HEK293T (cell line): ENCODE data around the gene MED26.
A peak's percentile ranks its signal among the peaks of the same experiment; 100 is the strongest.

Experiments
- CTCF ChIA-PET: fragments of 350-600 bp; formaldehyde crosslinking; extraction: SDS; loops from one replicate; lab custom pipeline; 2021; ENCODE audit warnings: antibody characterized with exemption, inconsistent platforms; lab: Yijun Ruan, JAX
- POLR2A ChIA-PET: fragments of 350-600 bp; formaldehyde crosslinking; extraction: SDS; loops from one replicate; lab custom pipeline; 2020; ENCODE audit warnings: antibody characterized with exemption, inconsistent platforms; lab: Yijun Ruan, JAX
- DNase-seq: peaks from one replicate; pipeline ENCODE4 v3.0.0; 2012; ENCODE audit warnings: mixed read lengths; ENCODE audit errors: extremely low spot score
- ARNT ChIP-seq: fragments of 450-650 bp; IDR thresholded peaks from 2 replicates; pipeline ENCODE4 v1.6.1; 2017; ENCODE audit warnings: mild to moderate bottlenecking
- BHLHE40 ChIP-seq: fragments of 450-650 bp; IDR thresholded peaks from 2 replicates; pipeline ENCODE4 v1.6.1; 2016; ENCODE audit warnings: mild to moderate bottlenecking, moderate library complexity, borderline replicate concordance
- CTBP1 ChIP-seq: fragments of 450-650 bp; IDR thresholded peaks from 2 replicates; pipeline ENCODE4 v1.6.1; 2016; ENCODE audit warnings: borderline replicate concordance
- ELF4 ChIP-seq: fragments of 450-650 bp; IDR thresholded peaks from 2 replicates; pipeline ENCODE4 v1.6.1; 2017; ENCODE audit warnings: antibody characterized with exemption
- FOXA1 ChIP-seq: fragments of 450-650 bp; IDR thresholded peaks from 2 replicates; pipeline ENCODE4 v1.6.1; 2016; ENCODE audit warnings: mild to moderate bottlenecking
- FOXK2 ChIP-seq: fragments of 450-650 bp; IDR thresholded peaks from 2 replicates; pipeline ENCODE4 v1.6.1; 2016; ENCODE audit warnings: mild to moderate bottlenecking
- FOXM1 ChIP-seq: fragments of 450-650 bp; IDR thresholded peaks from 2 replicates; pipeline ENCODE4 v1.6.1; 2017; ENCODE audit warnings: mild to moderate bottlenecking, borderline replicate concordance
- HDGF ChIP-seq: fragments of 450-650 bp; IDR thresholded peaks from 2 replicates; pipeline ENCODE4 v1.6.1; 2017; ENCODE audit warnings: antibody characterized with exemption, borderline replicate concordance
- L3MBTL2 ChIP-seq: fragments of 450-650 bp; conservative IDR thresholded peaks from 2 replicates; pipeline ENCODE4 v1.6.1; 2016; ENCODE audit warnings: mild to moderate bottlenecking
- LEF1 ChIP-seq: fragments of 450-650 bp; IDR thresholded peaks from 2 replicates; pipeline ENCODE4 v1.6.1; 2017; ENCODE audit warnings: mild to moderate bottlenecking, borderline replicate concordance
- NFRKB ChIP-seq: fragments of 450-650 bp; IDR thresholded peaks from 2 replicates; pipeline ENCODE4 v1.6.1; 2016; ENCODE audit warnings: mild to moderate bottlenecking, moderate library complexity
- PKNOX1 ChIP-seq: fragments of 450-650 bp; IDR thresholded peaks from 2 replicates; pipeline ENCODE4 v1.6.1; 2016
- SP1 ChIP-seq: fragments of 450-650 bp; IDR thresholded peaks from 2 replicates; pipeline ENCODE4 v1.6.1; 2017
- SUZ12 ChIP-seq: fragments of 450-650 bp; IDR thresholded peaks from 2 replicates; pipeline ENCODE4 v1.6.1; 2016; ENCODE audit warnings: mild to moderate bottlenecking
- TARDBP ChIP-seq: fragments of 450-650 bp; IDR thresholded peaks from 2 replicates; pipeline ENCODE4 v1.6.1; 2016
- ZNF384 ChIP-seq: fragments of 450-650 bp; IDR thresholded peaks from 2 replicates; pipeline ENCODE4 v1.6.1; 2016

MED26 gene

GRCh38 chr19:16573925-16574324 is 54.1 kb downstream of the MED26 start:
- DNase-seq = no peak
- no peak for TF ChIP-seq NFRKB
- no peak for TF ChIP-seq ELF4
- no peak for TF ChIP-seq HDGF
- TF ChIP-seq FOXM1 = no peak
- TF ChIP-seq BHLHE40 = no peak
- no peak for TF ChIP-seq CTBP1
- TF ChIP-seq SUZ12 = no peak
- TF ChIP-seq ARNT = no peak
- no peak for TF ChIP-seq SP1
- TF ChIP-seq ZNF384 = no peak
- TF ChIP-seq L3MBTL2 = no peak
- TF ChIP-seq TARDBP = no peak
- TF ChIP-seq FOXK2 = no peak
- TF ChIP-seq LEF1 = no peak
- TF ChIP-seq FOXA1 = no peak
- ChIA-PET CTCF (no interaction called here), POLR2A (interaction anchor here (0.6 to 2.9 kb wide), 5 partner anchors 11 to 87 kb away, joined by 3 to 20 read pairs (median 7); partner anchors contain the start of genes MED26 and TMEM38A)

- no peak for TF ChIP-seq ELF4
- no peak for TF ChIP-seq TARDBP
- no peak for TF ChIP-seq FOXK2
- TF ChIP-seq HDGF = no peak
- TF ChIP-seq ZNF384 = no peak
- TF ChIP-seq ARNT = no peak
- TF ChIP-seq NFRKB = no peak
- TF ChIP-seq SP1 = no peak
- TF ChIP-seq SUZ12 = no peak
- TF ChIP-seq FOXA1 = no peak
- TF ChIP-seq FOXM1 = no peak
- no peak for TF ChIP-seq BHLHE40
- no peak for TF ChIP-seq PKNOX1
- no peak for TF ChIP-seq LEF1
- TF ChIP-seq L3MBTL2 = no peak
- TF ChIP-seq CTBP1 = no peak
- no peak for DNase-seq
- CTCF ChIA-PET = interaction anchor here (1.4 kb wide), 1 partner anchor 11 kb away, joined by 6 read pairs; no protein-coding TSS in a partner anchor
- POLR2A ChIA-PET = interaction anchor here (0.5 to 2.9 kb wide), 8 partner anchors 11 to 88 kb away, joined by 3 to 20 read pairs (median 6); partner anchors contain the start of genes C19orf44, CALR3, MED26 and TMEM38A
Observed at GRCh38 chr19:16573296-16573695, 54.7 kb downstream of the MED26 start.

GRCh38 chr19:16572332-16573211 is 55.4 kb downstream of the MED26 start, which contains the start of gene SLC35E1:
TSS of gene SLC35E1 (minus strand) at chr19:16572415. CDS start at chr19:16572364, 51 bp downstream.
- CTCF ChIA-PET = interaction anchor here (1.4 kb wide), 1 partner anchor 12 kb away, joined by 6 read pairs; no protein-coding TSS in a partner anchor
- POLR2A ChIA-PET = interaction anchor here (0.8 to 2.9 kb wide), 9 partner anchors 10 to 88 kb away, joined by 3 to 20 read pairs (median 6); partner anchors contain the start of genes MED26 and TMEM38A
- TF ChIP-seq FOXM1 = 0 out of 2 replicates have a peak, but pooled peaks have one; percentile 49
- TF ChIP-seq LEF1 = no peak
- TF ChIP-seq CTBP1 = no peak; the same call in 1 of the 2 replicates
- TF ChIP-seq L3MBTL2 = no peak
- TF ChIP-seq ARNT = no peak
- TF ChIP-seq ZNF384 = no peak
- no peak for TF ChIP-seq TARDBP
- no peak for TF ChIP-seq FOXA1
- TF ChIP-seq SP1 = no peak
- peak; percentile 100 for DNase-seq

GRCh38 chr19:16571822-16572331 is 56.1 kb downstream of the MED26 start:
- DNase-seq = peak; percentile 38
- ChIA-PET CTCF (no interaction called here), POLR2A (interaction anchor here (1.1 to 2.9 kb wide), 5 partner anchors 11 to 87 kb away, joined by 3 to 20 read pairs (median 7); partner anchors contain the start of gene MED26)
- no peak for TF ChIP-seq CTBP1
- no peak for TF ChIP-seq FOXK2
- TF ChIP-seq HDGF = no peak
- TF ChIP-seq NFRKB = no peak
- TF ChIP-seq FOXA1 = no peak
- no peak for TF ChIP-seq BHLHE40
- no peak for TF ChIP-seq FOXM1
- TF ChIP-seq SUZ12 = no peak
- TF ChIP-seq ELF4 = no peak
- TF ChIP-seq PKNOX1 = no peak
- TF ChIP-seq ARNT = no peak; the same call in 1 of the 2 replicates
- TF ChIP-seq LEF1 = no peak
- no peak for TF ChIP-seq SP1
- no peak for TF ChIP-seq L3MBTL2

- ChIA-PET POLR2A (no interaction called here), CTCF (no interaction called here)
- TF ChIP-seq FOXM1 = no peak
- no peak for TF ChIP-seq LEF1
- TF ChIP-seq SUZ12 = no peak
- TF ChIP-seq SP1 = no peak
- no peak for TF ChIP-seq BHLHE40
- TF ChIP-seq CTBP1 = no peak
- TF ChIP-seq HDGF = no peak
- no peak for TF ChIP-seq FOXA1
- no peak for TF ChIP-seq ELF4
- no peak for TF ChIP-seq PKNOX1
- no peak for TF ChIP-seq NFRKB
- TF ChIP-seq TARDBP = no peak
- TF ChIP-seq ARNT = no peak
- no peak for TF ChIP-seq ZNF384
- TF ChIP-seq L3MBTL2 = no peak
- no peak for TF ChIP-seq FOXK2
- DNase-seq = no peak
Observed at GRCh38 chr19:16571283-16571682, 56.7 kb downstream of the MED26 start.
